ENCODE data around the gene CTBP1.
A peak's percentile ranks its signal among the peaks of the same experiment; 100 is the strongest.

The CTBP1 gene

DNA sequence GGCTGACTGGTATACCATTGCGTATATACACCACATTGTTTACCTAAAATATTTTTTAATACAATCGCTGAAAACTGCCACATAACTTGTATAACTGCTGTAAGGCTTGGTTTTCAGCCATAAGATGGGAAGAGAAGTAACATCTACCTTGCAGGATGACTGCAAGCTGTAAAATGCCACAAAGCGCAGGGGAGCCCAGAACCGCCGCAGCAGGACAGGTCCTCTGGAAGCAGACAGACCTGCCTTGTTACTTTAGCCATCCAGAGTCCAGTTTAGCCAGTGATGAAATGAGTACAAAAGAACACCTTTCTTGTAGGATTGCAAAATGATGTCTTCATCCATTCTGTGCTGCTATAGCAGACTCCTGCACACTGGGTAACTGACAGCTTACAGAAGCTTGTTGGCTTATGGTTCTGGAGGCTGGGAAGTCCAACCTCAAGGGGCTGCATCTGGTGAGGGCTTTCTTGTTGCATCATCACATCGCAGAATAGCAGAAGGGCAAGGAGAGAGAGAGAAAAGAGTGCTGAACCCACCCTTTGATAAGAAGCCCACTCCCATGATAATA is 4.1 kb upstream of the CTBP1 start:
- H3K27ac ChIP-seq (ENCODE audit: low read length, poor library complexity, severe bottlenecking): no peak overlapping the region
- no peak overlapping the region for H3K4me2 ChIP-seq (ENCODE audit: low read length, poor library complexity, severe bottlenecking)
- H3K14ac ChIP-seq (ENCODE audit: low read length in 2 of 2): no peak overlapping the region
- no peak overlapping the region for H2BK5ac ChIP-seq (ENCODE audit: low read depth, low read length, poor library complexity, severe bottlenecking)
- DNase-seq: no peak
- H3K4ac ChIP-seq (ENCODE audit: low read depth in 1 of 2, low read length in 2 of 2): no peak overlapping the region
- H3K36me3 ChIP-seq (ENCODE audit: control insufficient read depth in 1 of 2, insufficient read depth in 2 of 2, low read depth in 1 of 2, low read length in 2 of 2): peaks cover 18 to 27% of the 10 kb centered on the region in 2 experiments
- H2AK5ac ChIP-seq (ENCODE audit: low read length, severe bottlenecking): no peak overlapping the region
- H2BK120ac ChIP-seq (ENCODE audit: low read depth, low read length): no peak overlapping the region
- WGBS: 99% methylated on average over 6 of the region's 6 CpGs
- H3K27me3 ChIP-seq (ENCODE audit: control insufficient read depth in 1 of 2, insufficient read depth in 1 of 2, low read length in 2 of 2): no peaks in the 10 kb centered on the region
- H3K4me1 ChIP-seq (ENCODE audit: control insufficient read depth, insufficient read depth, low read depth, low read length): peaks cover 8% of the 10 kb centered on the region
- H3K18ac ChIP-seq (ENCODE audit: low read depth in 1 of 2, low read length in 2 of 2): no peak overlapping the region
- H2BK12ac ChIP-seq (ENCODE audit: low read length in 2 of 2): no peak overlapping the region
- H3K4me3 ChIP-seq (ENCODE audit: insufficient read depth in 1 of 2, low read depth in 1 of 2, low read length in 2 of 2): no peak overlapping the region
- H4K8ac ChIP-seq (ENCODE audit: low read length): no peak overlapping the region
- H2BK15ac ChIP-seq (ENCODE audit: low read depth, poor library complexity, severe bottlenecking): no peak overlapping the region
- peaks cover 30% of the 10 kb centered on the region for H3K9me3 ChIP-seq (ENCODE audit: control insufficient read depth, low read length)
- peaks cover 20% of the 10 kb centered on the region for H3K79me1 ChIP-seq (replicated peaks; ENCODE audit: low read length, poor library complexity, severe bottlenecking)
- H2AFZ ChIP-seq (ENCODE audit: low read depth, low read length): no peak overlapping the region
- no peak overlapping the region for H3K23ac ChIP-seq (ENCODE audit: low read length in 2 of 2)
- H4K91ac ChIP-seq (ENCODE audit: low read length): no peak overlapping the region
- H3K9ac ChIP-seq (ENCODE audit: low read length): no peak overlapping the region

DNA sequence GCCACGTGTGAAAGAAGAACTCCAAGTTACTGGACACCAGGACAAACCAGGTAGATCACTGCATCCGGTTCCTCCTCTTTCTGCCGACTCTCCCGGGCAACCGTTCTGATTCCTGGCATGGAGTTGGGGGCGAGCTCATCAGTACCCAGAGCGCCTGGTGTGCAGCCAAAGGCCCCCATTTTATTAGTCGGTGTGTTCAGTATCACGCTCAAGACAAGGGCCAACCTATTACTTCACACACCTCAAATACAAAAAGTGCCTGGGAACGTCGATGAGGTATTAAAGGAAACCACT is 2.8 kb upstream of the CTBP1 start:
- no peaks in the 10 kb centered on the region for H3K27me3 ChIP-seq (ENCODE audit: control insufficient read depth in 1 of 2, insufficient read depth in 1 of 2, low read length in 2 of 2)
- H3K18ac ChIP-seq (ENCODE audit: low read depth in 1 of 2, low read length in 2 of 2): no peak overlapping the region
- H2BK12ac ChIP-seq (ENCODE audit: low read length in 2 of 2): no peak overlapping the region
- H3K9me3 ChIP-seq (ENCODE audit: control insufficient read depth, low read length): peaks cover 18% of the 10 kb centered on the region
- no peak overlapping the region for H3K4ac ChIP-seq (ENCODE audit: low read depth in 1 of 2, low read length in 2 of 2)
- 98% methylated on average over 11 of the region's 11 CpGs for WGBS
- H4K8ac ChIP-seq (ENCODE audit: low read length): no peak overlapping the region
- no peak overlapping the region for H3K9ac ChIP-seq (ENCODE audit: low read length)
- H2BK120ac ChIP-seq (ENCODE audit: low read depth, low read length): no peak overlapping the region
- H4K91ac ChIP-seq (ENCODE audit: low read length): no peak overlapping the region
- peaks cover 15% of the 10 kb centered on the region for H3K4me1 ChIP-seq (ENCODE audit: control insufficient read depth, insufficient read depth, low read depth, low read length)
- peaks cover 18 to 27% of the 10 kb centered on the region in 2 experiments for H3K36me3 ChIP-seq (ENCODE audit: control insufficient read depth in 1 of 2, insufficient read depth in 2 of 2, low read depth in 1 of 2, low read length in 2 of 2)
- no peak overlapping the region for H3K14ac ChIP-seq (ENCODE audit: low read length in 2 of 2)
- no peak overlapping the region for H2AFZ ChIP-seq (ENCODE audit: low read depth, low read length)
- no peak overlapping the region for H2AK5ac ChIP-seq (ENCODE audit: low read length, severe bottlenecking)
- DNase-seq: no peak
- H3K4me2 ChIP-seq (ENCODE audit: low read length, poor library complexity, severe bottlenecking): no peak overlapping the region
- no peak overlapping the region for H3K23ac ChIP-seq (ENCODE audit: low read length in 2 of 2)
- no peak overlapping the region for H2BK5ac ChIP-seq (ENCODE audit: low read depth, low read length, poor library complexity, severe bottlenecking)
- peaks cover 20% of the 10 kb centered on the region for H3K79me1 ChIP-seq (replicated peaks; ENCODE audit: low read length, poor library complexity, severe bottlenecking)
- H3K27ac ChIP-seq (ENCODE audit: low read length, poor library complexity, severe bottlenecking): no peak overlapping the region
- H3K4me3 ChIP-seq (ENCODE audit: insufficient read depth in 1 of 2, low read depth in 1 of 2, low read length in 2 of 2): no peak overlapping the region
- H2BK15ac ChIP-seq (ENCODE audit: low read depth, poor library complexity, severe bottlenecking): no peak overlapping the region

DNA sequence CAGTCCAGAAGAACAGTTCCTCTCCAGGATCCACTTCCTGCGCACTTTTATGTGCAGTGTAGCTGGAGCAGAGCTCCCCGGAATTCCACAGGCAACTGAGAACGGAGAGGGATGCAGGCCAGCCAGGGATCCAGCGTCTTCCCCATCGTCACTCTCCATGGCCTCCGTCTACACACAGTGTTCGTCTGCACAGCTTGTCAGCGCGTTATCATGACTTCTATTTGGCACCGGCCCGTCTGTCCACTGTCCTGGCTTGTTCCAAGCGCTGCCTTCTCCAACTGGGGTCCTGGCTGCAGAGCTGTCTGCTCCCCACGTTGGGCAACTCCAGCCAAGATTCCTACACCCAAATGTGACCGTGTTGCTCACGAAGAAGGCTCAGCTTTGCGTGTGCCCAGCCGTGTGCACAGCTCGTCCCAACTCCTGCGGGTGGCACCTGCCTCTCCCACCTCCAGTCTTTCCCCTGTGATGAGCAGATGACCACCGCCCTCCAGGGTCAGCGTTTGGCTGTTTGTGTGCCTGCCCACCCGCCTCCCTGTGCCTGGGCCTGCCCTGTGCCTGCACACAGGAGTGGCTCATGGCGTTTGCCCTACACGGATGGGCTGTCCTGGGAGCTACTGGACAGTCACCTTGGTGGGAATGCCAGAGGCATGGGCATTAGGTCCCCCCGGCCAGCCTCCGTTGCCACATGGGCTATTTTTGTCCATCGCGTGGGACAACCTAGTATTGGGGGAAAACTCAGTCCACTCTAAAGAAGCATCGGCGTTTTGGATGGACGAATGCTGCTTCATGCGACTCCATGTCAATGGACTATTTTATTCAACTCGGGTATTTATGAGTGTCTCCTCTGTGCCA is 2.2 kb upstream of the CTBP1 start:
- H3K4me3 ChIP-seq (ENCODE audit: insufficient read depth in 1 of 2, low read depth in 1 of 2, low read length in 2 of 2): no peak overlapping the region
- no peak overlapping the region for H3K23ac ChIP-seq (ENCODE audit: low read length in 2 of 2)

DNA sequence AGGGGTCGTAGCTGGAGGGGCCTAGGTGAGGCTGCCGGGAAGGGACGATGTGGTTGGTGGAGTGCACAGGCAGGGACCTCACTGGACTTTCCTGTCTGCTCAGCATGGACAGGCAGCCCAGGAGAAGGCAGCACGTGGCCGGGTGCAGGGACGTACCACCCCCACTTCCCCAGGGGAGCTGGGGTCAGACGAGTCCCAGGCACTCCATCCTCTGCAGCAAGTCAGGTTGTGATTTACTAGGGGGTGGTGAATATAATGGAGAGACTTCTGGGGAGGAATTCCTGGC is 1.5 kb upstream of the CTBP1 start:
- Histone ChIP-seq H3K79me1 (replicated peaks; ENCODE audit: low read length, poor library complexity, severe bottlenecking) (peaks cover 20% of the 10 kb centered on the region), H3K9ac (ENCODE audit: low read length) (peak overlapping the region; percentile 90), H3K36me3 (ENCODE audit: control insufficient read depth in 1 of 2, insufficient read depth in 2 of 2, low read depth in 1 of 2, low read length in 2 of 2) (peaks cover 26 to 27% of the 10 kb centered on the region in 2 experiments), H3K23ac (ENCODE audit: low read length in 2 of 2) (no peak overlapping the region), H3K4me2 (ENCODE audit: low read length, poor library complexity, severe bottlenecking) (no peak overlapping the region), H3K9me3 (ENCODE audit: control insufficient read depth, low read length) (peaks cover 6% of the 10 kb centered on the region), H3K14ac (ENCODE audit: low read length in 2 of 2) (peak overlapping the region in 1 of 2 experiments; percentile 15), H3K27ac (ENCODE audit: low read length, poor library complexity, severe bottlenecking) (no peak overlapping the region), H2BK5ac (ENCODE audit: low read depth, low read length, poor library complexity, severe bottlenecking) (no peak overlapping the region), H3K4me1 (ENCODE audit: control insufficient read depth, insufficient read depth, low read depth, low read length) (peaks cover 27% of the 10 kb centered on the region), H2BK120ac (ENCODE audit: low read depth, low read length) (no peak overlapping the region), H3K27me3 (ENCODE audit: control insufficient read depth in 1 of 2, insufficient read depth in 1 of 2, low read length in 2 of 2) (no peaks in the 10 kb centered on the region), H2BK15ac (ENCODE audit: low read depth, poor library complexity, severe bottlenecking) (no peak overlapping the region), H4K91ac (ENCODE audit: low read length) (no peak overlapping the region), H3K4ac (ENCODE audit: low read depth in 1 of 2, low read length in 2 of 2) (no peak overlapping the region), H3K18ac (ENCODE audit: low read depth in 1 of 2, low read length in 2 of 2) (no peak overlapping the region), H2AK5ac (ENCODE audit: low read length, severe bottlenecking) (no peak overlapping the region), H4K8ac (ENCODE audit: low read length) (no peak overlapping the region), H2BK12ac (ENCODE audit: low read length in 2 of 2) (no peak overlapping the region), H2AFZ (ENCODE audit: low read depth, low read length) (no peak overlapping the region), H3K4me3 (ENCODE audit: insufficient read depth in 1 of 2, low read depth in 1 of 2, low read length in 2 of 2) (peak overlapping the region in 1 of 2 experiments; percentile 82)
- no peak for DNase-seq
- 99% methylated on average over 7 of the region's 7 CpGs for WGBS

More for the DNA sequence above, 2.2 kb upstream of the CTBP1 start:
- Histone ChIP-seq H3K27me3 (ENCODE audit: control insufficient read depth in 1 of 2, insufficient read depth in 1 of 2, low read length in 2 of 2) (no peaks in the 10 kb centered on the region), H2BK12ac (ENCODE audit: low read length in 2 of 2) (no peak overlapping the region), H2AFZ (ENCODE audit: low read depth, low read length) (no peak overlapping the region), H2AK5ac (ENCODE audit: low read length, severe bottlenecking) (no peak overlapping the region), H3K4me1 (ENCODE audit: control insufficient read depth, insufficient read depth, low read depth, low read length) (peaks cover 20% of the 10 kb centered on the region), H4K8ac (ENCODE audit: low read length) (no peak overlapping the region), H2BK5ac (ENCODE audit: low read depth, low read length, poor library complexity, severe bottlenecking) (no peak overlapping the region), H2BK120ac (ENCODE audit: low read depth, low read length) (no peak overlapping the region), H3K36me3 (ENCODE audit: control insufficient read depth in 1 of 2, insufficient read depth in 2 of 2, low read depth in 1 of 2, low read length in 2 of 2) (peaks cover 21 to 27% of the 10 kb centered on the region in 2 experiments), H3K14ac (ENCODE audit: low read length in 2 of 2) (no peak overlapping the region), H2BK15ac (ENCODE audit: low read depth, poor library complexity, severe bottlenecking) (no peak overlapping the region), H3K79me1 (replicated peaks; ENCODE audit: low read length, poor library complexity, severe bottlenecking) (peaks cover 20% of the 10 kb centered on the region), H3K18ac (ENCODE audit: low read depth in 1 of 2, low read length in 2 of 2) (no peak overlapping the region), H3K9ac (ENCODE audit: low read length) (no peak overlapping the region), H4K91ac (ENCODE audit: low read length) (no peak overlapping the region), H3K27ac (ENCODE audit: low read length, poor library complexity, severe bottlenecking) (no peak overlapping the region), H3K4me2 (ENCODE audit: low read length, poor library complexity, severe bottlenecking) (no peak overlapping the region), H3K9me3 (ENCODE audit: control insufficient read depth, low read length) (peaks cover 13% of the 10 kb centered on the region), H3K4ac (ENCODE audit: low read depth in 1 of 2, low read length in 2 of 2) (no peak overlapping the region)
- WGBS: 98% methylated on average over 33 of the region's 33 CpGs
- no peak for DNase-seq

Measured in mesenchymal stem cell (in vitro differentiated cells and primary cell).